HG03196 (cell line): Measurements from ENCODE around the gene GDF11.
A peak's percentile ranks its signal among the peaks of the same experiment; 100 is the strongest.

Experiments used
- ATAC-seq: cut with Tn5 transposase; IDR thresholded peaks from one replicate; pipeline ENCODE4 v1.9.1; 2021; ENCODE audit not compliant: unreplicated experiment

GDF11 gene

GRCh38 chr12:55742719-55743405 lies at the start of gene GDF11:
Gene GDF11, plus strand, starts transcription at chr12:55743122. Its CDS starts 195 bp downstream, at chr12:55743317.
- ATAC-seq, result peak; percentile 27

GRCh38 chr12:55693323-55694187 lies 49.4 kb upstream of the GDF11 start:
- ATAC-seq, result no peak

- no peak for ATAC-seq
Observed at GRCh38 chr12:55694188-55694515, 48.8 kb upstream of the GDF11 start.

- no peak for ATAC-seq
Observed at GRCh38 chr12:55694651-55695050, 48.3 kb upstream of the GDF11 start.

GRCh38 chr12:55695349-55695748 lies 47.6 kb upstream of the GDF11 start:
- no peak for ATAC-seq

- no peak for ATAC-seq
Observed at GRCh38 chr12:55696141-55696540, 46.8 kb upstream of the GDF11 start.

- ATAC-seq, result no peak
Observed at GRCh38 chr12:55696796-55697462, 46.0 kb upstream of the GDF11 start.

GRCh38 chr12:55697686-55698085 lies 45.2 kb upstream of the GDF11 start:
- no peak for ATAC-seq

GRCh38 chr12:55698241-55698955 lies 44.5 kb upstream of the GDF11 start:
- ATAC-seq, result no peak

GRCh38 chr12:55698965-55699364 lies 44.0 kb upstream of the GDF11 start:
- ATAC-seq, result no peak

GRCh38 chr12:55699471-55700055 lies 43.4 kb upstream of the GDF11 start:
- no peak for ATAC-seq

- ATAC-seq, result no peak
Observed at GRCh38 chr12:55700255-55701018, 42.5 kb upstream of the GDF11 start.

- ATAC-seq, result no peak
Observed at GRCh38 chr12:55702861-55703260, 40.1 kb upstream of the GDF11 start.

- ATAC-seq, result no peak
Observed at GRCh38 chr12:55703288-55703687, 39.6 kb upstream of the GDF11 start.

GRCh38 chr12:55703901-55704761 lies 38.8 kb upstream of the GDF11 start:
- no peak for ATAC-seq

- ATAC-seq, result no peak
Observed at GRCh38 chr12:55704824-55705718, 37.9 kb upstream of the GDF11 start.

- ATAC-seq, result no peak
Observed at GRCh38 chr12:55705782-55706402, 37.0 kb upstream of the GDF11 start.
